Gastrocnemius medialis (tissue), 4 donors: ENCODE results near the gene RPA3. TPM values are rescaled to one million over a fixed set of nuclear protein-coding genes. Genes with fewer than 3 reads are reported as not detected.

ENCODE experiments used
- ATAC-seq, 2 donors: fragments of 150-250 bp; one replicate each; pipeline ENCODE4 v1.9.1; 2016
- DNase-seq, 2 donors: peaks; one replicate each; pipeline ENCODE4 v3.0.0-alpha.2; 2019
- H3K27ac ChIP-seq, 4 donors: fragments of 200-600 bp; sonication (generic); 1 replicate in 1 of 4; 2 replicates in 3 of 4; pipeline ENCODE4 v1.5.1; 2016 to 2018; ENCODE audit warnings: mild to moderate bottlenecking in 2 of 4, moderate library complexity in 1 of 4
- H3K27me3 ChIP-seq, 3 donors: fragments of 200-600 bp; sonication (generic) in 2 of 3; 1 replicate in 1 of 3; 2 replicates in 2 of 3; pipeline versions ENCODE4 v1.5.1 to v1.6.0; 2016 to 2019; ENCODE audit warnings: mild to moderate bottlenecking in 1 of 3, moderate library complexity in 1 of 3
- H3K36me3 ChIP-seq, 2 donors: fragments of 200-600 bp; sonication (generic) in 1 of 2; one replicate each; pipeline ENCODE4 v1.5.1; 2017 to 2018
- H3K4me1 ChIP-seq, 2 donors: fragments of 200-600 bp; sonication (generic) in 1 of 2; one replicate each; pipeline ENCODE4 v1.5.1; 2016 to 2017; ENCODE audit warnings: mild to moderate bottlenecking in 2 of 2
- H3K4me3 ChIP-seq, 4 donors: fragments of 200-600 bp; sonication (generic) in 3 of 4; 1 replicate in 1 of 4; 2 replicates in 3 of 4; pipeline ENCODE4 v1.5.1; 2016 to 2019; ENCODE audit warnings: mild to moderate bottlenecking in 2 of 4
- H3K9me3 ChIP-seq, 3 donors: fragments of 200-600 bp; sonication (generic) in 2 of 3; 1 replicate in 1 of 3; 2 replicates in 2 of 3; pipeline ENCODE4 v1.5.1; 2016 to 2019
- POLR2A ChIP-seq, 2 donors: fragments of 450-650 bp; IDR thresholded peaks; one replicate each; pipeline ENCODE4 v1.6.1; 2017; ENCODE audit warnings: antibody characterized with exemption in 2 of 2, mild to moderate bottlenecking in 2 of 2, moderate library complexity in 2 of 2
- in situ Hi-C, 4 donors: fragments of 200-750 bp; cut with MboI; loops; one replicate each; pipeline versions ENCODE4 v1.15.0 to v1.8.0; 2017; ENCODE audit warnings: low sequenced_read_pairs in 4 of 4
- intact Hi-C: fragments of 100-400 bp; cut with DNase I; formaldehyde crosslinking; loops from one replicate; pipeline ENCODE4 v1.15.1; 2023; ENCODE audit warnings: low total_unique reads
- total RNA-seq, 4 donors: library from RNA; depleted of rRNA; stranded (reverse); fragments of >200 nt; gene quantifications; one replicate each; pipeline versions ENCODE4 v1.1.0 to v1.2.3, GENCODE V29; 2016
- TF ChIP-seq, protein P1 (sequence below), 5 experiments: fragments of 450-650 bp in 3 of 5; fragments of 200-600 bp in 2 of 5; sonication (generic) in 2 of 5; IDR thresholded peaks in 4 of 5; conservative IDR thresholded peaks in 1 of 5; 1 replicate in 4 of 5; 2 replicates in 1 of 5; pipeline ENCODE4 v1.5.1; 2016 to 2019; ENCODE audit warnings: antibody characterized with exemption in 5 of 5, mild to moderate bottlenecking in 3 of 5, moderate library complexity in 3 of 5

Gene RPA3
- total RNA-seq, 4 donors from 2014 or later, result 4.7 to 14.3 (median 12.5) TPM

- H3K4me1 ChIP-seq, result no peaks in the 10 kb centered on the region
- H3K27ac ChIP-seq, result no peak overlapping the region
- no peaks in the 10 kb centered on the region for H3K36me3 ChIP-seq
- H3K9me3 ChIP-seq, result no peaks in the 10 kb centered on the region
- DNase-seq (no peak), ATAC-seq (no peak)
- TF ChIP-seq, protein P1, sequence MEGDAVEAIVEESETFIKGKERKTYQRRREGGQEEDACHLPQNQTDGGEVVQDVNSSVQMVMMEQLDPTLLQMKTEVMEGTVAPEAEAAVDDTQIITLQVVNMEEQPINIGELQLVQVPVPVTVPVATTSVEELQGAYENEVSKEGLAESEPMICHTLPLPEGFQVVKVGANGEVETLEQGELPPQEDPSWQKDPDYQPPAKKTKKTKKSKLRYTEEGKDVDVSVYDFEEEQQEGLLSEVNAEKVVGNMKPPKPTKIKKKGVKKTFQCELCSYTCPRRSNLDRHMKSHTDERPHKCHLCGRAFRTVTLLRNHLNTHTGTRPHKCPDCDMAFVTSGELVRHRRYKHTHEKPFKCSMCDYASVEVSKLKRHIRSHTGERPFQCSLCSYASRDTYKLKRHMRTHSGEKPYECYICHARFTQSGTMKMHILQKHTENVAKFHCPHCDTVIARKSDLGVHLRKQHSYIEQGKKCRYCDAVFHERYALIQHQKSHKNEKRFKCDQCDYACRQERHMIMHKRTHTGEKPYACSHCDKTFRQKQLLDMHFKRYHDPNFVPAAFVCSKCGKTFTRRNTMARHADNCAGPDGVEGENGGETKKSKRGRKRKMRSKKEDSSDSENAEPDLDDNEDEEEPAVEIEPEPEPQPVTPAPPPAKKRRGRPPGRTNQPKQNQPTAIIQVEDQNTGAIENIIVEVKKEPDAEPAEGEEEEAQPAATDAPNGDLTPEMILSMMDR (IDR thresholded peaks at IDR 0.05 in 4 of 5, conservative IDR thresholded peaks at IDR 0.05 in 1 of 5), result no peak
- no peak for TF ChIP-seq POLR2A (IDR thresholded peaks at IDR 0.05)
- no peak overlapping the region for H3K4me3 ChIP-seq
- in situ Hi-C loops, result loop anchor here in 1 of 4 donors (25.0 kb wide), 1 partner anchor 334 kb away; the partner anchor contains the start of gene GLCCI1
- intact Hi-C loops, result no loop called here
- H3K27me3 ChIP-seq, result no peaks in the 10 kb centered on the region
Measured at GRCh38 chr7:7628476-7628875, 89.9 kb downstream of the RPA3 start.

GRCh38 chr7:7620644-7621210 lies 97.7 kb downstream of the RPA3 start:
- Histone ChIP-seq H3K4me1 (no peaks in the 10 kb centered on the region), H3K9me3 (no peaks in the 10 kb centered on the region), H3K4me3 (no peak overlapping the region), H3K27me3 (no peaks in the 10 kb centered on the region), H3K36me3 (no peaks in the 10 kb centered on the region), H3K27ac (no peak overlapping the region)
- intact Hi-C loops (no loop called here), in situ Hi-C loops (no loop called here)
- no peak for TF ChIP-seq POLR2A (IDR thresholded peaks at IDR 0.05)
- TF ChIP-seq, protein P1 (IDR thresholded peaks at IDR 0.05 in 4 of 5, conservative IDR thresholded peaks at IDR 0.05 in 1 of 5), result no peak
- DNase-seq (no peak), ATAC-seq (no peak)

DNA sequence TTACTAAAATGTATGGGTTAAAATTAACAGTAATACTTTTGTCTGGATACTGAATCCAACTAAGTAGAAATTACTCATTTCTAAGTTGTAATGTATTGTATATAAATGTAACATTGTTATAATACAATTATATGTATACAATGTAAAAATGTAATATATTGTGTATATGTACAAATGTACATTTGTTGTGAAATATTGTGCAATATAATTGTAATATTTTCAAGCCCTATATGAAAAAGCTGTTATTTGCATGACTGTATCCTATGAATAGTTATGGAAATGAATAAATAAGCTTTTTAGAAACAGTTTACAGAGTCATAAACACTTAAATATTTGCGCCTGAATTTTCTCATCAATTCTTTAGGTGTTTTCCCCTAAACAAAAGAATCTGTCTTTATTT lies 98.2 kb downstream of the RPA3 start:
- DNase-seq, result no peak
- ATAC-seq, result no peak
- no peak for TF ChIP-seq POLR2A (IDR thresholded peaks at IDR 0.05)
- TF ChIP-seq, protein P1 (IDR thresholded peaks at IDR 0.05 in 4 of 5, conservative IDR thresholded peaks at IDR 0.05 in 1 of 5), result no peak
- in situ Hi-C loops, result no loop called here
- intact Hi-C loops, result no loop called here
- Histone ChIP-seq H3K4me1 (no peaks in the 10 kb centered on the region), H3K27me3 (no peaks in the 10 kb centered on the region), H3K4me3 (no peak overlapping the region), H3K36me3 (no peaks in the 10 kb centered on the region), H3K27ac (no peak overlapping the region), H3K9me3 (no peaks in the 10 kb centered on the region)

DNA sequence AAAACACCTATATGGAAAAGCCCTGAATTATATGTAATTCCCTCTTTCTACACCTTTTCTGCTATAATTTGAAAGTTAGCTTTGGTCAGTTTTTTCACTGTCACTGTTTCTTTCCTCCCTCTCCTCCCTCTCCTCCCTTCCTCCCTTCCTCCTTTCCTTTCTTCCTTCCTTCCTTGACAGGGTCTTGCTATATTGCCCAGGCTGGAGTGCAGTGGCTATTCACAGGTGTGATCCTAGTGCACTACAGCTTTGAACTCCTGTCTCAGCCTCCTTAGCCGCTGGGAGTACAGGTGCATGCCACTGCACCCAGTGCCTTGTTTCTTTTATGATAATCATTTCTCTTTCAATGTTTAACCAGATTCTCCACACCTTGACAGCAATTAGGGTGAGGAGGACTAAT lies 100.0 kb downstream of the RPA3 start:
- Histone ChIP-seq H3K27ac (no peak overlapping the region), H3K9me3 (no peaks in the 10 kb centered on the region), H3K4me3 (no peak overlapping the region), H3K27me3 (no peaks in the 10 kb centered on the region), H3K4me1 (no peaks in the 10 kb centered on the region), H3K36me3 (no peaks in the 10 kb centered on the region)
- intact Hi-C loops, result no loop called here
- DNase-seq (no peak), ATAC-seq (no peak)
- TF ChIP-seq, protein P1 (IDR thresholded peaks at IDR 0.05 in 4 of 5, conservative IDR thresholded peaks at IDR 0.05 in 1 of 5), result no peak
- TF ChIP-seq POLR2A (IDR thresholded peaks at IDR 0.05), result no peak
- in situ Hi-C loops, result no loop called here

- no peaks in the 10 kb centered on the region for H3K36me3 ChIP-seq
- intact Hi-C loops, result no loop called here
- H3K9me3 ChIP-seq, result no peaks in the 10 kb centered on the region
- no peaks in the 10 kb centered on the region for H3K4me1 ChIP-seq
- H3K27ac ChIP-seq, result no peak overlapping the region
- no peak overlapping the region for H3K4me3 ChIP-seq
- in situ Hi-C loops, result no loop called here
- ATAC-seq (no peak), DNase-seq (no peak)
- H3K27me3 ChIP-seq, result no peaks in the 10 kb centered on the region
- TF ChIP-seq POLR2A (IDR thresholded peaks at IDR 0.05), result no peak
- TF ChIP-seq, protein P1 (IDR thresholded peaks at IDR 0.05 in 4 of 5, conservative IDR thresholded peaks at IDR 0.05 in 1 of 5), result no peak
Measured at GRCh38 chr7:7617550-7617949, 100.9 kb downstream of the RPA3 start.
